Activated CD4-positive, alpha-beta T cell treated with anti-CD3 and anti-CD28 coated beads, Interleukin-2, amount 10 ng/mL, durations not matched to agents 24 days and 14 days (primary cell): ENCODE results near the gene APOBEC2. TPM values are rescaled to one million over a fixed set of nuclear protein-coding genes. Genes with fewer than 3 reads are reported as not detected.
A peak's percentile ranks its signal among the peaks of the same experiment; 100 is the strongest.

Experiments
- DNase-seq: peaks from one replicate; pipeline ENCODE4 v3.0.0; 2022
- H3K27ac Mint-ChIP-seq: one replicate; pipeline ENCODE4 v1.8.0; 2022; ENCODE audit warnings: mild to moderate bottlenecking, mixed read lengths
- H3K27me3 Mint-ChIP-seq: one replicate; pipeline ENCODE4 v1.8.0; 2022; ENCODE audit warnings: mixed read lengths
- H3K36me3 Mint-ChIP-seq: one replicate; pipeline ENCODE4 v1.8.0; 2022; ENCODE audit warnings: low read depth, mild to moderate bottlenecking, mixed read lengths
- H3K4me1 Mint-ChIP-seq: one replicate; pipeline ENCODE4 v1.8.0; 2021; ENCODE audit warnings: mixed read lengths
- H3K4me3 Mint-ChIP-seq: one replicate; pipeline ENCODE4 v1.8.0; 2022; ENCODE audit warnings: mild to moderate bottlenecking, moderate library complexity, mixed read lengths
- H3K9me3 Mint-ChIP-seq: one replicate; pipeline ENCODE4 v1.8.0; 2021; ENCODE audit warnings: mixed read lengths
- intact Hi-C: fragments of 100-400 bp; cut with micrococcal nuclease; formaldehyde crosslinking; loops from one replicate; pipeline ENCODE4 v1.15.1; 2023
- total RNA-seq: library from RNA; stranded (reverse); gene quantifications from 2 replicates; pipeline ENCODE4 v1.2.3, GENCODE V29; 2022

The APOBEC2 gene
- total RNA-seq, 1 donor from 2014 or later: not detected

GRCh38 chr6:41027241-41027640 lies 25.8 kb upstream of the APOBEC2 start:
- Mint-ChIP-seq H3K27me3 (no peaks in the 10 kb centered on the region), H3K36me3 (no peaks in the 10 kb centered on the region), H3K9me3 (no peaks in the 10 kb centered on the region), H3K4me3 (peak overlapping the region; percentile 91), H3K4me1 (peaks cover 25% of the 10 kb centered on the region), H3K27ac (peak overlapping the region; percentile 90)
- no peak for DNase-seq
- intact Hi-C loops: loop anchor here (1.0 to 5.0 kb wide), 3 partner anchors 21 to 700 kb away; partner anchors contain the start of genes NFYA and OARD1

GRCh38 chr6:41027799-41028560 lies 25.0 kb upstream of the APOBEC2 start:
- intact Hi-C loops: loop anchor here (1.0 to 5.0 kb wide), 4 partner anchors 11 to 701 kb away; partner anchors contain the start of genes NFYA, OARD1 and UNC5CL
- peak overlapping the region; percentile 90 for H3K27ac Mint-ChIP-seq
- H3K4me1 Mint-ChIP-seq: peaks cover 25% of the 10 kb centered on the region
- no peaks in the 10 kb centered on the region for H3K36me3 Mint-ChIP-seq
- no peaks in the 10 kb centered on the region for H3K9me3 Mint-ChIP-seq
- peak; percentile 96 for DNase-seq
- no peaks in the 10 kb centered on the region for H3K27me3 Mint-ChIP-seq
- H3K4me3 Mint-ChIP-seq: peak overlapping the region; percentile 91

- DNase-seq: peak; percentile 66
- H3K36me3 Mint-ChIP-seq: no peaks in the 10 kb centered on the region
- H3K9me3 Mint-ChIP-seq: no peaks in the 10 kb centered on the region
These were observed 24.2 kb upstream of the APOBEC2 start for GRCh38 chr6:41028561-41029412.

GRCh38 chr6:41032830-41033229 lies 20.2 kb upstream of the APOBEC2 start:
- Mint-ChIP-seq H3K9me3 (no peaks in the 10 kb centered on the region), H3K27me3 (no peaks in the 10 kb centered on the region), H3K27ac (no peak overlapping the region), H3K4me3 (no peak overlapping the region), H3K4me1 (peaks cover 14% of the 10 kb centered on the region), H3K36me3 (no peaks in the 10 kb centered on the region)
- DNase-seq: no peak
- intact Hi-C loops: no loop called here

More at GRCh38 chr6:41028561-41029412, 24.2 kb upstream of the APOBEC2 start:
- H3K27me3 Mint-ChIP-seq: no peaks in the 10 kb centered on the region
- H3K4me1 Mint-ChIP-seq: peaks cover 25% of the 10 kb centered on the region
- peak overlapping the region; percentile 91 for H3K4me3 Mint-ChIP-seq
- intact Hi-C loops: loop anchor here (1.0 to 5.0 kb wide), 2 partner anchors 11 to 701 kb away; partner anchors contain the start of gene UNC5CL
- peak overlapping the region; percentile 90 for H3K27ac Mint-ChIP-seq

GRCh38 chr6:41033776-41034175 lies 19.2 kb upstream of the APOBEC2 start:
- H3K27me3 Mint-ChIP-seq: no peaks in the 10 kb centered on the region
- H3K9me3 Mint-ChIP-seq: no peaks in the 10 kb centered on the region
- H3K4me1 Mint-ChIP-seq: peaks cover 10% of the 10 kb centered on the region
- no peak for DNase-seq
- intact Hi-C loops: no loop called here
- H3K27ac Mint-ChIP-seq: no peak overlapping the region
- no peak overlapping the region for H3K4me3 Mint-ChIP-seq
- no peaks in the 10 kb centered on the region for H3K36me3 Mint-ChIP-seq

- no peak for DNase-seq
- H3K4me1 Mint-ChIP-seq: peaks cover 13% of the 10 kb centered on the region
- no peak overlapping the region for H3K4me3 Mint-ChIP-seq
- H3K36me3 Mint-ChIP-seq: no peaks in the 10 kb centered on the region
- H3K27me3 Mint-ChIP-seq: no peaks in the 10 kb centered on the region
- intact Hi-C loops: no loop called here
- H3K27ac Mint-ChIP-seq: no peak overlapping the region
- no peaks in the 10 kb centered on the region for H3K9me3 Mint-ChIP-seq
These were observed 16.8 kb upstream of the APOBEC2 start for GRCh38 chr6:41036186-41036585.

GRCh38 chr6:41036601-41037000 lies 16.4 kb upstream of the APOBEC2 start:
- Mint-ChIP-seq H3K4me3 (no peak overlapping the region), H3K27ac (no peak overlapping the region), H3K36me3 (no peaks in the 10 kb centered on the region), H3K9me3 (no peaks in the 10 kb centered on the region), H3K27me3 (no peaks in the 10 kb centered on the region), H3K4me1 (peaks cover 12% of the 10 kb centered on the region)
- DNase-seq: no peak
- intact Hi-C loops: no loop called here

- Mint-ChIP-seq H3K4me1 (peaks cover 12% of the 10 kb centered on the region), H3K27me3 (no peaks in the 10 kb centered on the region), H3K4me3 (no peak overlapping the region), H3K27ac (no peak overlapping the region), H3K9me3 (no peaks in the 10 kb centered on the region), H3K36me3 (no peaks in the 10 kb centered on the region)
- intact Hi-C loops: no loop called here
- DNase-seq: no peak
These were observed 15.7 kb upstream of the APOBEC2 start for GRCh38 chr6:41037107-41037900.

- H3K36me3 Mint-ChIP-seq: no peaks in the 10 kb centered on the region
- no peaks in the 10 kb centered on the region for H3K9me3 Mint-ChIP-seq
- peaks cover 12% of the 10 kb centered on the region for H3K4me1 Mint-ChIP-seq
- DNase-seq: no peak
- intact Hi-C loops: no loop called here
- no peak overlapping the region for H3K4me3 Mint-ChIP-seq
- no peaks in the 10 kb centered on the region for H3K27me3 Mint-ChIP-seq
- H3K27ac Mint-ChIP-seq: no peak overlapping the region
These were observed 14.8 kb upstream of the APOBEC2 start for GRCh38 chr6:41038205-41038604.

GRCh38 chr6:41039060-41039998 lies 13.7 kb upstream of the APOBEC2 start, which contains the start of gene UNC5CL:
TSS of gene UNC5CL (minus strand) at chr6:41039221. CDS start at chr6:41035074, 4,147 bp downstream.
- peak; percentile 90 for DNase-seq
- H3K9me3 Mint-ChIP-seq: no peaks in the 10 kb centered on the region
- no peak within 1 kb of the TSS for H3K27ac Mint-ChIP-seq
- H3K4me3 Mint-ChIP-seq: no peak within 1 kb of the TSS
- H3K36me3 Mint-ChIP-seq: no peaks in the 10 kb centered on the region
- intact Hi-C loops: loop anchor here (1.0 kb wide), 1 partner anchor 11 kb away; no protein-coding TSS in a partner anchor
- no peaks in the 10 kb centered on the region for H3K27me3 Mint-ChIP-seq
- H3K4me1 Mint-ChIP-seq: peaks cover 12% of the 10 kb centered on the region

- peak overlapping the region; percentile 32 for H3K27ac Mint-ChIP-seq
- peak; percentile 67 for DNase-seq
- intact Hi-C loops: no loop called here
- no peaks in the 10 kb centered on the region for H3K9me3 Mint-ChIP-seq
- no peaks in the 10 kb centered on the region for H3K36me3 Mint-ChIP-seq
- H3K4me3 Mint-ChIP-seq: no peak overlapping the region
- peaks cover 12% of the 10 kb centered on the region for H3K4me1 Mint-ChIP-seq
- no peaks in the 10 kb centered on the region for H3K27me3 Mint-ChIP-seq
These were observed 12.7 kb upstream of the APOBEC2 start for GRCh38 chr6:41040101-41040939.
